Small intestine (tissue), 16 donors: Measurements from ENCODE around the gene LEFTY2. TPM values are rescaled to one million over a fixed set of nuclear protein-coding genes. Genes with fewer than 3 reads are reported as not detected.
"Not testable (repeated sequence)": the region's sequence is repeated elsewhere in the genome, so short reads cannot be mapped to it uniquely, and the experiment has no call there.

Source experiments
- DNase-seq, 2 donors: peaks; one replicate each; pipeline versions ENCODE4 v3.0.0 to v3.0.0-alpha.2; 2013
- FAIRE-seq: peaks from 2 replicates; lab custom pipeline; 2012; peaks lifted over from hg19 to GRCh38; lab: Jason Lieb, UNC
- H3K27ac ChIP-seq, 3 donors: one replicate each; pipeline ENCODE4 v1.5.1; 2013; ENCODE audit warnings: low read length in 2 of 3, mild to moderate bottlenecking in 2 of 3, control low read depth in 1 of 3, inconsistent platforms in 1 of 3, low read depth in 1 of 3, moderate library complexity in 1 of 3
- H3K27me3 ChIP-seq, 3 donors: one replicate each; pipeline ENCODE4 v1.6.1; 2013; ENCODE audit warnings: low read length in 3 of 3, inconsistent platforms in 1 of 3; ENCODE audit not compliant: control insufficient read depth in 3 of 3, insufficient read depth in 3 of 3
- H3K36me3 ChIP-seq, 3 donors: one replicate each; pipeline ENCODE4 v1.6.1; 2013; ENCODE audit warnings: low read length in 3 of 3, inconsistent platforms in 1 of 3, low read depth in 1 of 3, mild to moderate bottlenecking in 1 of 3, moderate library complexity in 1 of 3; ENCODE audit not compliant: control insufficient read depth in 3 of 3, insufficient read depth in 2 of 3
- H3K4me1 ChIP-seq, 3 donors: one replicate each; pipeline ENCODE4 v1.6.1; 2013; ENCODE audit warnings: low read length in 2 of 3, inconsistent platforms in 1 of 3, low read depth in 1 of 3, mild to moderate bottlenecking in 1 of 3, moderate library complexity in 1 of 3; ENCODE audit not compliant: control insufficient read depth in 3 of 3, insufficient read depth in 2 of 3
- H3K4me3 ChIP-seq, 3 donors: one replicate each; pipeline ENCODE4 v1.5.1; 2013; ENCODE audit warnings: low read length in 3 of 3, control low read depth in 1 of 3, inconsistent platforms in 1 of 3, low read depth in 1 of 3, mild to moderate bottlenecking in 1 of 3, moderate library complexity in 1 of 3
- H3K9me3 ChIP-seq, 2 donors: one replicate each; pipeline ENCODE4 v1.6.1; 2013; ENCODE audit warnings: low read depth in 1 of 2, low read length in 1 of 2; ENCODE audit not compliant: control insufficient read depth in 2 of 2, insufficient read depth in 1 of 2
- WGBS, 3 donors: extraction: QIAGEN DNeasy Blood & Tissue Kit; methylation state at CpG; one replicate each; pipeline ENCODE4 v1.1.7; 2013; 5-methylcytosine and 5-hydroxymethylcytosine counted together
- long read RNA-seq, 10 donors: transcript quantifications; one replicate each; lab custom pipeline, GENCODE V29; 2026
- polyA plus RNA-seq, 4 donors: library from polyadenylated mRNA; stranded (reverse) in 3 of 4; unstranded in 1 of 4; fragments of 200-250 nt in 3 of 4; fragments of 120-200 nt in 1 of 4; gene quantifications; one replicate each; pipeline versions ENCODE4 v1.2.1 to v1.2.3, GENCODE V29; 2013
- donor health status: healthy with polysubstance abuse.
- donor health status: control.
- donor health status: control.
- donor health status: Bipolar disorder and iron deficiency.
- donor health status: healthy.

Gene LEFTY2, protein sequence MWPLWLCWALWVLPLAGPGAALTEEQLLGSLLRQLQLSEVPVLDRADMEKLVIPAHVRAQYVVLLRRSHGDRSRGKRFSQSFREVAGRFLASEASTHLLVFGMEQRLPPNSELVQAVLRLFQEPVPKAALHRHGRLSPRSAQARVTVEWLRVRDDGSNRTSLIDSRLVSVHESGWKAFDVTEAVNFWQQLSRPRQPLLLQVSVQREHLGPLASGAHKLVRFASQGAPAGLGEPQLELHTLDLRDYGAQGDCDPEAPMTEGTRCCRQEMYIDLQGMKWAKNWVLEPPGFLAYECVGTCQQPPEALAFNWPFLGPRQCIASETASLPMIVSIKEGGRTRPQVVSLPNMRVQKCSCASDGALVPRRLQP
- under 1 TPM in 2 of 4 donors, not detected in 2; 0.01 to 0.07 TPM for polyA plus RNA-seq
- long read RNA-seq, donor 1 = 0 reads
- long read RNA-seq, donor 2 = 0 reads
- long read RNA-seq, donor 3 = 0 reads
- long read RNA-seq, donor 4 = 0 reads
- long read RNA-seq, donor 5 = 0 reads
- long read RNA-seq, donor 6 = 0 reads
- long read RNA-seq, donor 7 = 0 reads
- long read RNA-seq, donor 8 = 0 reads
- long read RNA-seq, donor 9 = 0 reads
- long read RNA-seq, donor 10 = 0 reads

- DNase-seq (no peak), FAIRE-seq (no peak)
- no peaks in the 10 kb centered on the region for H3K36me3 ChIP-seq
- no peak within 1 kb of the TSS for H3K4me3 ChIP-seq
- peaks cover 0 to 3% (median 0%) of the 10 kb centered on the region in 3 donors for H3K4me1 ChIP-seq
- peaks cover 0 to 8% (median 0%) of the 10 kb centered on the region in 3 donors for H3K27me3 ChIP-seq
- H3K27ac ChIP-seq = peak within 1 kb of the TSS in 1 of 3 donors; percentile 47
- 66 to 84% (median 84%) methylated on average over 6 of the region's 6 CpGs for WGBS, 3 donors
- no peaks in the 10 kb centered on the region for H3K9me3 ChIP-seq
Observed at GRCh38 chr1:225941187-225941941, at the start of gene LEFTY2. TSS of gene LEFTY2 (minus strand) at chr1:225941220. CDS start at chr1:225941140, 80 bp downstream.

DNA sequence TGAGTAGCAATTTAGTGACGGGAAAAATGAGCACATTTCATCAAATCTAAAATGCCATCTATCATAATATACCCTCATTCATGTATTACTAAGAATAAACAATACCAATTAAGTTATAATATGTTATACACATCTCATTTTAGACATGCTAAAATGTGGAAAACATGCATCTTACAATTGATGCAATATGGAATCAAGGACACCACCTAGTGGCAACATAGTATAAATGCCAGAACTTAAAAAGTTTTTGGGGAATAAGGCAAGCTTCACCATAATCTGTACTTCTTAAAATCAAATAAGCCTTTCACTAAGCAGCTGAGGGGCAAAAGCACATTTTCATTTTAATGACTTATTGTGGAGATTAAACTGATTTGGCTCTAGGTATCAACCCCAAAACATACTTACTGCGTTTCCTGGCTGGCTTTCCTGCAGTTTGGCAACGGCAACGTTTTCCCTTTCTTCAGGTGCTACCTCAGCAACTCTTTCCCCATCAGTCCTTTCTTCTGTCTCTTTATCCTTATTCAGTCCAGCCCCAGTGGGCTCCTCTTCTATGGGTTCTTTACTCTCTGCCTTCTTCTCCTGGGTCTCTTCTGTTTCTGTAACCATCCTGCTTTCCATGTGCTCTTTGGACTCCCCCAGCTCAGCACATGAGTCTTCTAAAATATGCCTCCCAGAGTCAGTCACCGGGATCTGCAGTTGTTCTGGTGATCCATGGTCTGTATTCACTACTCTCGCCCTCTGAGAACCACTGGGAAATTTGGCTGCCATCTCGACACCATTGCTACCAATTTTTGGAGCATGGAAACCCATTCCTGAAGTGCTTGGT lies 46.7 kb upstream of the LEFTY2 start:
- peaks cover 10 to 49% (median 21%) of the 10 kb centered on the region in 3 donors for H3K36me3 ChIP-seq
- H3K27me3 ChIP-seq = no peaks in the 10 kb centered on the region
- H3K9me3 ChIP-seq = no peaks in the 10 kb centered on the region
- 68 to 81% (median 80%) methylated on average over 7 of the region's 7 CpGs for WGBS, 3 donors
- FAIRE-seq = peak; percentile 81
- H3K4me3 ChIP-seq = no peak overlapping the region
- no peak overlapping the region for H3K27ac ChIP-seq
- H3K4me1 ChIP-seq = no peaks in the 10 kb centered on the region
- DNase-seq = peak; percentile 38 to 44

DNA sequence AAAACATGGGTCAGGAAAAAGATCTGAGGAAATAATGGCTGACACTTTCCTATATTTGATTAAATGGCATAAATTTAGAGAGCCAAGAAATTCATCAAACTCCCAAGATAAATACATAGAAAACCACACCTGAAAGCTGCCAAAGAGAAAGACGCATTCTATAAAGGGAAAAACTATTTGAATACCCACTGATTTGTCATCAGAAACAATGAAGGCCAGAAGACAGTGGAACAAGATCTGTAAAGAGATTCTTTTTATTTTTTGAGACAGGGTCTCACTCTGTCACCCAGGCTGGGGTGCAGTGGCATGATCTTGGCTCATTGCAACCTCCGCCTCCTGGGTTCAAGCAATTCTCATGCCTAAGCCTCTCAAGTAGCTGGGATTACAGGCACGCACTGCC lies 40.7 kb upstream of the LEFTY2 start:
- FAIRE-seq = no peak
- no peaks in the 10 kb centered on the region for H3K27me3 ChIP-seq
- H3K9me3 ChIP-seq = peaks cover 0 to 12% of the 10 kb centered on the region in 2 donors
- peaks cover 4 to 47% (median 15%) of the 10 kb centered on the region in 3 donors for H3K36me3 ChIP-seq
- 98 to 99% (median 99%) methylated on average over 3 of the region's 3 CpGs for WGBS, 3 donors
- no peaks in the 10 kb centered on the region for H3K4me1 ChIP-seq
- no peak for DNase-seq
- H3K27ac ChIP-seq = no peak overlapping the region
- no peak overlapping the region for H3K4me3 ChIP-seq

- no peak for FAIRE-seq
- peaks cover 0 to 12% of the 10 kb centered on the region in 2 donors for H3K9me3 ChIP-seq
- DNase-seq = peak; percentile 28 to 37
- H3K4me1 ChIP-seq = no peaks in the 10 kb centered on the region
- 21 to 62% (median 44%) methylated on average over 5 of the region's 5 CpGs for WGBS, 3 donors
- no peak overlapping the region for H3K4me3 ChIP-seq
- H3K27ac ChIP-seq = no peak overlapping the region
- H3K27me3 ChIP-seq = no peaks in the 10 kb centered on the region
- peaks cover 4 to 43% (median 14%) of the 10 kb centered on the region in 3 donors for H3K36me3 ChIP-seq
Observed at GRCh38 chr1:225980005-225980836, 39.2 kb upstream of the LEFTY2 start.

GRCh38 chr1:225979421-225979820 lies 38.4 kb upstream of the LEFTY2 start:
- FAIRE-seq (no peak), DNase-seq (no peak)
- Histone ChIP-seq H3K4me1 (no peaks in the 10 kb centered on the region), H3K9me3 (peaks cover 0 to 12% of the 10 kb centered on the region in 2 donors), H3K27me3 (no peaks in the 10 kb centered on the region), H3K36me3 (peaks cover 4 to 39% (median 13%) of the 10 kb centered on the region in 3 donors), H3K27ac (no peak overlapping the region), H3K4me3 (no peak overlapping the region)
- 86 to 96% (median 95%) methylated on average over 1 of the region's 1 CpG for WGBS, 3 donors

DNA sequence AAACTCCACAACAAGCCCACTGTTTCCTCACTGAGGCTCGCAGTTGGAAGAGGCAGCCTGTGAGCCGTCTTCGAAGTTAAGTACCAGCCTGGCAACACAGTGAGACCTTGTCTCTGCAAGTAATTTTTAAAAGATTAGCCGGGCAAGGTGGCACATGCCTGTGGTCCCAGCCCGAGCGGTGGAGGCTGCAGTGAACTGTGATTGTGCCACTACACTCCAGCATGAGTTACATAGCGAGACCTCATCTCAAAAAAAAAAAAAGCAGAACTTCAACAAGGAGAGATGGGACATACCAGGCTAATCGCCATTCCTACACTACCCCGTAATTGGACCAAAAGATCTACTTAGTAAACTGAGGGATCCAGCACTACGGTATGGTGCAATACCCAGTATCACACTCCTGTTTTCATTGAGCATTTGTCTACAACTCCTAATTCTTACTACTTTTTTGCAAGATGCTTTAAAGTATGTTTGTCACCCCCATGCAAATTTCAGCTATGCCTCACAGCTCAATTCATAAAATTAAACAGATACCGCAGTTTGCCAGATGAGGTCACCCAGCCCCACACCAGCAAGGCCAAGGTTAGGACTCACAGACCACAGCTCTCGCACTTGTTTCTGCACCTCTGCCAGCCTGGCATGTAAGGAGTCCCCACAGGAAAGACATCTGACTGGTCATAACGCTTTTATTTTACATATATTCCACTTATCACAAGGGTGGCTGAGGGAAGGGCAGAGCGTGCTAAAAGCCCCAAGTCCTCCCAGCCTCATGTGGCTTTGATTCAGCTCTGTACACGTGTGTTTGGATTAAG lies 37.1 kb upstream of the LEFTY2 start:
- DNase-seq (no peak), FAIRE-seq (no peak)
- H3K4me1 ChIP-seq = no peaks in the 10 kb centered on the region
- H3K4me3 ChIP-seq = no peak overlapping the region
- WGBS, 3 donors = 74 to 79% (median 78%) methylated on average over 15 of the region's 15 CpGs
- H3K36me3 ChIP-seq = peaks cover 4 to 30% (median 13%) of the 10 kb centered on the region in 3 donors
- H3K9me3 ChIP-seq = peaks cover 0 to 12% of the 10 kb centered on the region in 2 donors
- no peak overlapping the region for H3K27ac ChIP-seq
- H3K27me3 ChIP-seq = no peaks in the 10 kb centered on the region

DNA sequence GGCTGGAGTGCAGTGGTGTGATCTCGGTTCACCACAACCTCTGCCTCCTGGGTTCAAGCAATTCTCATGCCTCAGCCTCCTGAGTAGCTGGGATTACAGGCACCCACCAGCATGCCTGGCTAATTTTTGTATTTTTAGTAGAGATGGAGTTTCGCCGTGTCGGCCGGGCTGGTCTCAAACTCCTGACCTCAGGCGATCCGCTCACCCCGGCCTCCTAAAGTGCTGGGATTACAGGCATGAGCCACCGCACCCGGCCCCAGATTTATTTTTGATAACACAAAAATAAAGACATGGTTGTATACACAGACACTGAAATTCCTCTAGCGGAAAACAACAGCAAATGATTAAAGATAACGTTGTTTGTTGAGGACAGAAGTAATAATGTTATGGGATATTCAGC lies 34.1 kb upstream of the LEFTY2 start:
- H3K36me3 ChIP-seq = peaks cover 0 to 12% (median 7%) of the 10 kb centered on the region in 3 donors
- H3K4me1 ChIP-seq, H3K4me3 ChIP-seq, DNase-seq, FAIRE-seq, H3K27ac ChIP-seq, H3K27me3 ChIP-seq, H3K9me3 ChIP-seq: not testable (repeated sequence)
- WGBS, 3 donors = 93 to 94% (median 94%) methylated on average over 12 of the region's 12 CpGs
